ENCODE measurements around the gene HLA-A.

DNA sequence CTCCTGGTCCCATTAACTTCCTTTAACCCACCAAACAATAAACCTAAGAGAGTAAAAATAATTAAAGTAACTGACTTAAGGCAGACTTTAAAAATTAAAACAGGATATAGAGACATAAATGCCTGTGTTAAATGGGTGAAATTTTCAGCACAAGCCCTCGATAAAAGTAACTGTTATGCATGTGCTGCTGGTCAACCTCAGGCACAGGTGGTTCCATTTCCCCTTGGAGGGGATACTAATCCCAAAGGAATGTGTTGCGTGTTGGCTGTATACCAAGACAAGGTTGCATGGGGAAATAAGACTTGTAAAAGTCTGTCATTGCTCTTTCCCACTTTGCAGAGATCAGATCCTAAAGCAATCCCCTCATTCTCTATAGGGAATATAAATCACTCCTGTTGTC is 25.8 kb downstream of the HLA-A start:
- no peak for TF ChIP-seq EZH2 (optimal IDR thresholded peaks at IDR 0.05; ENCODE audit: low read depth, low read length)
- TF ChIP-seq CTCF (IDR thresholded peaks at IDR 0.05; ENCODE audit: low read length), result no peak

All from MM.1S (cell line).